ENCODE results near the gene MAPK13. TPM values are rescaled to one million over a fixed set of nuclear protein-coding genes. Genes with fewer than 3 reads are reported as not detected.

Gene MAPK13
- total RNA-seq, 1 donor from 2014 or later = 0.70 TPM

DNA sequence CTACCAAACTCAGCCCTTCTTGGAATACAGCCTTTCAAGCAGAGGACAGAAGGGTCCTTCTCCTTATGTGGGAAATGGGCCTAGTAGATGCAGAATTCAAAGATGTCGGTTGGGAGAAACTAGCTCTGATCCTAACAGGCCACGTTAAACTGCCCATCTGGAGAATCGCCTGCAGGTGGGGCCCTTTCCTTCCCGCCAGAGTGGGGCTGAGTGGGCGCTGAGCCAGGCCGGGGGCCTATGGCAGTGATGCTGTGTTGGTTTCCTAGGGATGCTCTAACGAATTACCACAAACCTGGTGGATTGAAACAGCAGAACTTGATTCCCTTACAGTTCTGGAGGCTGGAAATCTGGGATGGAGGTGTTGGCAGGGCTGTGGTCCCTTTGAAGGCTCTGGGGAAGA, 9.1 kb downstream of the MAPK13 start:
- intact Hi-C loops (cut with DNase I) = no loop called here
- DNase-seq (ENCODE audit: missing footprints) (no peak), ATAC-seq (no peak)

DNA sequence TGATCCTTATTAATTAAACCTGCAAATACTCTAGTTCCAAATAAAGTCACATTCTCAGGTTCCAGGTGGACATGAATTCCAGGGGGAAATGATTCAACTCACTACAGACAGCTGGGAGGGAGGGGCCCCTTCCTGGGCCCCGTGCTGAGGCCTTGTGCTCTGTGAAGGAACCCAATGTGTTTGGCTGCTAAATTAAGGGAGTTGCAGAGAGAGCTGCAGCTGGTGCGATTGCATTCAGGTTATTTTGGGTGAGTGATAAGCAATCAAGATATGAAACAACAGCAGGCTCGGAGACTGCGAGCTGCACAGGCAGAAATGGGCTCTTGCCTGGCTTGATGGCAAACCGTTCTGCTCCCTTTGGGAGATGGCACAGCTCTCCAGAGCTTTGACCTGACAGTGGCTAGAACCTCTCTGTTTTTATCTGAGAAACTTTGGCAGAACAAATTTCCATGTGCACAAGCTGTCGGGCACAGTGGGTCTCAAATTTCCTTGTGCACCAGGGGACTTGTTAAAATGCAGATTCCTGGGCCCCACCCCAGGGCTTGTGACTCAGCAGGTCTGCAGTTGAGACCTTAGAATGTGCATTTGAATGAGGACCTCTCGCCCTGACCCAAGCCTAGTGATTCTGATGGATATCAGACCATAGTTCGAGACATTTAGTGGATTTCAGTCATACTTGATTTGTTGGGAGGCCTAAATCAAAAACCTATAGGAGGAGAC, 9.8 kb downstream of the MAPK13 start:
- intact Hi-C loops (cut with DNase I) = no loop called here
- DNase-seq (ENCODE audit: missing footprints) (no peak), ATAC-seq (no peak)

DNA sequence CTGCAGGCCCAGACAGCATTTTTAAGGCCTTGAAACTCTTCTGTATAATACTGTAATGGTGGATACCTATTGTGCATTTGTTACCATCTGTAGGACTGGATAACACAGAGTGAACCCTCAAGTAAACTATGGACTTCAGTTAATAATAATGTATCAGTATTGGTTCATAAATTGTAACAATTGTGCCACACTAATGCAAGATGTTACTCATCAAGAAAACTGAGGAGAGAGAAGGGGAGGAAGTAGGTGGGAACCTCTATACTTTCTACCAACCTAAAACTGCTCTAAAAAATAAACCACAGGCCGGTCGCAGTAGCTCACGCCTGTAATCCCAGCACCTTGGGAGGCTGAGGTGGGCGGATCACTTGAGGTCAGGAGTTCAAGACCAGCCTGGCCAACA, 10.8 kb downstream of the MAPK13 start:
- DNase-seq (ENCODE audit: missing footprints) (no peak), ATAC-seq (no peak)
- intact Hi-C loops (cut with DNase I) = no loop called here

DNA sequence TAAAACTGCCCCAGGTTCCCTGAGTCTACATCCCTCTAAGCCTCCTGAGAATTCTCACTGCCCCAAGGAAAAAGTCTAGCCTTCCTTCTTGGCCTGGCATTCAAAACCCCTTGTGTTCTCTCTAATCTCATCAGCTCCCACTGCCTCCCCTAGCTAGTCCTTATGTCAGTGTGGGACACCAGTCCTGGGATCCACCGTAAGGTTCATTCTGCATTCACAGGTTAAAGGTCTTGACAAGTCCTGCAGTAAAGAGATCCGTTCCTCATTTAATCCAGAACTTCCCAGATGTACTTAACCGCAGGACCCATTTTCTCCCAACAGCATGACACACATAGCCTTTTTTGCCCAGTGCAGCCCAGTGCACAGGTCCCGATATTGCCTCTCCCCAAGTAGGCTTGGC, 11.6 kb downstream of the MAPK13 start:
- intact Hi-C loops (cut with DNase I) = no loop called here
- no peak for ATAC-seq
- DNase-seq (ENCODE audit: missing footprints) = no peak

DNA sequence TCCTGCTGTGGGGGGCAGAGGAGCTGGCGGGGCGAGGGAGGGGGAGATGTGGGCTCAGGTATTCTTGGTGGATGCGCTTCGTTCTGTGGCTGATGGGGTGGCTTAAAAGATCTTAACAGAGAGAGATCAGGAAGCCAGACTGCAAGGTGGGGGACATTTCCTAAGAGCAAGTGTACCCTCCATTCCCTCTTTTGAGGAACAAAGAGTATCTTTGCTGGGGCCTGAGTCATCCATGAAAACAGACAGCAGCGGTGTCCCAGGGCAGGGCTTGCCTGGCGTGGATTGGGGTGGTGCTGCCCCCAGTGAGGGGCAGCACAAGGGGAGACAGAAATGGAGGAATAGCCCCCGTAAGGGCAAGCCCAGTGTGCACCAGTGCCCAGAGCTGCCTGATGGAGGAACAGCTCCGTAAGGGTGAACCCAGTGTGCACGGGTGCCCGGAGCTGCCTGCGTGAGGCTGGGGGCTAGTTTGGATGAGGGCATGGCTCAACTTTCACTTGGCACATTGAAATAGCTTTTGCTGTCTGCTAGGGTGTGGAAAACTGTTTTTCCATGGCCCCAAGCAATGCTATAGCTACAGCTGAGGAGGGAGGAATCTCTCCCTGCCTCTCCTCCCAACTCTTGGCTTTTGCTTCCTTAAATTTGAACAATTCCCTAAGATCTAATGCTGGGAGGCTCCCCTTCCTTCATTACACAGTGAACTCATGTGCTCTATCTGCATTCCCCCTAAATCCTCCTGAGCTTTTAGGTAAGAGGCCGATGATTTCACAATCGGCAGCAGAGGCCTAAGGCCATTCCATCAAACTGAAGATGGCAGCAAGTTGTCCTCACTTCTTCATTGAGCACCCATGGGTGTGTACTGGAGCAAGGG, 12.9 kb downstream of the MAPK13 start:
- ATAC-seq (no peak), DNase-seq (ENCODE audit: missing footprints) (no peak)
- intact Hi-C loops (cut with DNase I) = no loop called here

DNA sequence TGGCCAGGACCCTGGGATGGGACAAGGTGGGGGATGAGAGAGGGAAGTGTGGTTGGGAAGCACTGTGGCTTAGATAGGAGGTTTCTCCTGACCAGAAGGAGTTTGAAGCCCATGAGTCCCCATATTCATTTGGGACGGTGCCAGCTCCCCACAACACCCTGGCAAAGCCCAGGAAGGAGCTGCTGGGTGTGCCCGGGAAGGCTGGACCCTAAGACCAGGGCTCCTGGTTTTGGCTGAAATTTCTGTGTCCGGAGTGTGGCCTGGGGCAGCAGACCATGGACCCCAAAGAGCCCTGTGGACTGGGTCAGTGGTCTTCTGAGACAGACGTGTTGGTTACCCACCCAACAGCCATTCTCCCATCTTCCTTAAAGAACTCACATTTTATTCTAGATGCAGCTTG, 15.2 kb downstream of the MAPK13 start:
- DNase-seq (ENCODE audit: missing footprints) (no peak), ATAC-seq (no peak)
- intact Hi-C loops (cut with DNase I) = no loop called here

GRCh38 chr6:36147294-36147693, 17.0 kb downstream of the MAPK13 start:
- ATAC-seq = no peak
- intact Hi-C loops (cut with DNase I) = no loop called here
- DNase-seq (ENCODE audit: missing footprints) = no peak

DNA sequence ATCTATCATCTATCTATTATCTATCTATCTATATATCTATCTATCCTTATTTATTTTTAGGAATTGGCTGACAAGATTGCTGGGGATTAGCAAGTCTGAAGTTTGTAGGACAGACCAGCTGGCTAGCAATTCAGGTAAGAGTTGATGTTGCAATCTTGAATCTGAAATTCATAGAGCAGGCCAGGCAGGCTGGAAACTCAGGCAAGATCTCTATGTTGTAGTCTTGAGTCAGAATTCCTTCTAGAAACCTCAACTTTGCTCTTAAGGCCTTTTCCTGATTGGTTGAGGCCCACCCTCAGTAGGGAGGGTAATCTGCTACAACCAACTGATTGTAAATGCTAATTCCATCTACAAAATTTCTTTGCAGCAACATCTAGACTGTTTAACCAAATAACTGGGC, 19.2 kb downstream of the MAPK13 start:
- intact Hi-C loops (cut with DNase I) = no loop called here
- DNase-seq (ENCODE audit: missing footprints) (no peak), ATAC-seq (no peak)

DNA sequence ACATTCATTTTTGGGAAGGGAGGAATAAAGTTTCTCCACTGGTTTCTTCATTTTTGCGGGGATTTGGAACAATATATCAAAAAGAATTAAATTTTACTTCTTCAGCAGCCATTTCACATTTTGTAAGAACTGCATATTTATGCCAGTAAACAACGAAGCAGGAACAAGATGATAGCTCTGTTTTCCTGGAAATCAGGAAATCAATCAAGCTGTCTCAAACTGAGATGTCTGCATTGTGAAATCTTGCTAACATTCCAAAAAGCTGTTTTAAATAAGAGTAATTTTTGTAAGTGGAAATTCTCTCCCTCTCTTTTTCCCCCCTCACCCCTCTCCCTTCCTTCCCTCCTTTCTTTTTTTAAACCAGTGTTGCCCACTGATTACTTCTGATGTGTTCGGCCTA, 20.0 kb downstream of the MAPK13 start:
- DNase-seq (ENCODE audit: missing footprints) (no peak), ATAC-seq (no peak)
- intact Hi-C loops (cut with DNase I) = no loop called here

- ATAC-seq = no peak
- no peak for DNase-seq (ENCODE audit: missing footprints)
- intact Hi-C loops (cut with DNase I) = no loop called here
These were observed 24.0 kb downstream of the MAPK13 start for GRCh38 chr6:36154286-36154685.

DNA sequence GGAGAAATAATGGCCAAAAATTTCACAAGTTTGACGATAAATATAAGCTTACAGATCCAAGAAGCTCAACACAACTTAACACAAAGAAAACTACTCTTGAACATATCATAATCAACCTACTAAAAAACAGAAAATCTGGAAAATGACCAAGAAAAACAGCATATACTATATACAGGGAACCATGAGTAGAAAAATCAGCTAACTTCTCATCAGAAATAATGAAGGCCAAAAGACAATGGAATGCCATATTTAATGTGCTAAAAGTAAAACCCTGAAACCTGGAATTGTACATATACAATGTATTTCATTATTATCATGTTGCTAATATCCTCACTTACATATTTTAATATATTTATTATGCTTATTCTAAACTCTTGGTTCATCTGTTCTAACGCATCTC, 25.3 kb downstream of the MAPK13 start:
- ATAC-seq (no peak), DNase-seq (ENCODE audit: missing footprints) (no peak)
- intact Hi-C loops (cut with DNase I) = no loop called here

- ATAC-seq (no peak), DNase-seq (ENCODE audit: missing footprints) (no peak)
- intact Hi-C loops (cut with DNase I) = no loop called here
These were observed 29.9 kb downstream of the MAPK13 start for GRCh38 chr6:36160147-36160760.

GRCh38 chr6:36169023-36170007, 39.0 kb downstream of the MAPK13 start:
- no peak for ATAC-seq
- intact Hi-C loops (cut with DNase I) = no loop called here

GRCh38 chr6:36170704-36171103, 40.4 kb downstream of the MAPK13 start:
- ATAC-seq = no peak
- DNase-seq (ENCODE audit: missing footprints) = no peak
- intact Hi-C loops (cut with DNase I) = no loop called here

More at GRCh38 chr6:36169023-36170007, 39.0 kb downstream of the MAPK13 start:
- no peak for DNase-seq (ENCODE audit: missing footprints)

DNA sequence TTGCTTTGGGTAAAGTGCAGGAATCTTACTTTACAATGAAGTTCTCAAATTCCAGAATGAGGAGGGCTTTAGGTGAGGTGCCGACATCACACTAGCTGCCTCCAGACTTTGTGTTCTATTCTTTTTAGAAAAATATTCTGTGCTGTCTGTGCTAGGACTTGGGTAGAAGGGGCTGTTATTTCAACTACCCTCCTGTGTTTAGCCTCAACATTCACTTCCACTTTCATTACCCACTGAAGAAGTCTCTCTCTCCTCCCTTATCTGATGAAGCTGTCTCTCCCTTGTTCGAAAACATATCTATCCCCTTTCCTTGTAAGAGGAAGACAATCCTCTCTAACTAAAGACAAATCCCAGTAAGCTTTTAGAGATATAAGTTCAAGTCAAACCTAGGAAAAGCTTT, 41.3 kb downstream of the MAPK13 start:
- DNase-seq (ENCODE audit: missing footprints) (no peak), ATAC-seq (no peak)
- intact Hi-C loops (cut with DNase I) = no loop called here

- intact Hi-C loops (cut with DNase I) = no loop called here
- ATAC-seq = no peak
- DNase-seq (ENCODE audit: missing footprints) = no peak
These were observed 46.9 kb downstream of the MAPK13 start for GRCh38 chr6:36177166-36177565.

GRCh38 chr6:36178544-36178943, 48.2 kb downstream of the MAPK13 start:
- intact Hi-C loops (cut with DNase I) = no loop called here
- DNase-seq (ENCODE audit: missing footprints) (no peak), ATAC-seq (no peak)

DNA sequence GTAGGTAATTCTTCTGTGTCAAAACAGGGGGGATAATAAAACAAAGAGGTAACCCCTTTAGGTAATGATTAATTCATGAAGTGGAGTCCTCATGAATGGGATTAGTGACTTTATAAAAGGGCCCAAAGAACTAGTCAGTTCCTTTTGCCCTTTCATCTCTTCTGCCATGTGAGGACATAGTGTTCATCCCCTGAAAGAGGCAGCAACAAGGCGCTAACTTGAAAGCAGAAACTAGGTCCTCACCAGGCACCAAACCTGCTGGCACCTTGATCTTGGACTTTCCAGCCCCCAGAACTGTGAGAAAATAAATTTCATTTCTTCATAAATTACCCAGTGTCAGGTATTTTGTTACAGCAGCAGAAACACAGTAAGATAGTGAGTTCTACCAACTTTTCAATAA, 49.8 kb downstream of the MAPK13 start:
- ATAC-seq = no peak
- intact Hi-C loops (cut with DNase I) = no loop called here

DNA sequence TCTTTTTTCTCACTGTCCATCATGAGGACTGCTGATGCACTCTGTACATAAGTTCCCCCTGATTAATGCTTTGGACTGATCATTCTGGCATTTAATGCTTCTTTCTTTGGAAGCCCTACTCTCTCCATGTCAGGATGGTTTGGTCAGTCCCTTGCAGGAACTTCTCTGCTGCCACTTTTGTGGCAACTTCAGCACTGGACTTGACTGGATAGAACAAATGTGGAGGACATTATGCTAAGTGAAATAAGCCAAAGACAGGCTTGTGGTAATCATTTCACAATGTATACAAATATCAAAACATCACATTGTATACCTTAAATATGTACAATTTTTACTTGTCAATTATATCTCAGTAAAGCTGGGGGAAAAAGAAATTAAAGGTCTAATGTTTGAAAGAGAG, 54.0 kb downstream of the MAPK13 start:
- DNase-seq (ENCODE audit: missing footprints) (no peak), ATAC-seq (no peak)
- intact Hi-C loops (cut with DNase I) = no loop called here

More for the DNA sequence above, 49.8 kb downstream of the MAPK13 start:
- no peak for DNase-seq (ENCODE audit: missing footprints)

Measured in Right ventricle myocardium inferior (tissue), 1 donor.